Measurements from ENCODE around the gene ARPP21. TPM values are rescaled to one million over a fixed set of nuclear protein-coding genes. Genes with fewer than 3 reads are reported as not detected.

ARPP21 gene
- total RNA-seq, 1 experiment from 2014 or later = 10.2 TPM

GRCh38 chr3:35678643-35679161 lies 39.4 kb downstream of the ARPP21 start:
- Histone ChIP-seq H3K27me3 (no peaks in the 10 kb centered on the region), H3K36me3 (no peaks in the 10 kb centered on the region), H3K4me3 (peak overlapping the region; percentile 58), H3K9me3 (replicated peaks) (no peaks in the 10 kb centered on the region), H3K27ac (peak overlapping the region; percentile 91), H3K4me1 (peaks cover 20% of the 10 kb centered on the region)
- peak; percentile 36 to 66 for DNase-seq

GRCh38 chr3:35679409-35680080 lies 40.2 kb downstream of the ARPP21 start:
- peak overlapping the region; percentile 91 for H3K27ac ChIP-seq

GRCh38 chr3:35680866-35681650 lies 41.7 kb downstream of the ARPP21 start:
- Histone ChIP-seq H3K9me3 (replicated peaks) (no peaks in the 10 kb centered on the region), H3K36me3 (no peaks in the 10 kb centered on the region), H3K4me3 (peak overlapping the region; percentile 58), H3K27ac (peak overlapping the region; percentile 91), H3K27me3 (no peaks in the 10 kb centered on the region), H3K4me1 (peaks cover 20% of the 10 kb centered on the region)
- DNase-seq = peak in 1 of 2 experiments; percentile 39

More at GRCh38 chr3:35679409-35680080, 40.2 kb downstream of the ARPP21 start:
- H3K9me3 ChIP-seq (replicated peaks) = no peaks in the 10 kb centered on the region
- DNase-seq = peak; percentile 19 to 61
- H3K36me3 ChIP-seq = no peaks in the 10 kb centered on the region
- peak overlapping the region; percentile 58 for H3K4me3 ChIP-seq
- H3K27me3 ChIP-seq = no peaks in the 10 kb centered on the region
- peaks cover 20% of the 10 kb centered on the region for H3K4me1 ChIP-seq

- H3K4me1 ChIP-seq = peaks cover 5% of the 10 kb centered on the region; the same call in 1 of the 2 replicates
Observed at GRCh38 chr3:35685153-35685552, 45.8 kb downstream of the ARPP21 start.

GRCh38 chr3:35688826-35689225 lies 49.5 kb downstream of the ARPP21 start:
- Histone ChIP-seq H3K27me3 (no peaks in the 10 kb centered on the region), H3K4me1 (no peaks in the 10 kb centered on the region), H3K4me3 (no peak overlapping the region), H3K27ac (no peak overlapping the region), H3K9me3 (replicated peaks) (no peaks in the 10 kb centered on the region), H3K36me3 (no peaks in the 10 kb centered on the region)
- DNase-seq = no peak

More at GRCh38 chr3:35685153-35685552, 45.8 kb downstream of the ARPP21 start:
- Histone ChIP-seq H3K9me3 (replicated peaks) (no peaks in the 10 kb centered on the region), H3K36me3 (no peaks in the 10 kb centered on the region), H3K27ac (no peak overlapping the region), H3K27me3 (no peaks in the 10 kb centered on the region), H3K4me3 (no peak overlapping the region)
- no peak for DNase-seq

- Histone ChIP-seq H3K27ac (no peak overlapping the region), H3K27me3 (no peaks in the 10 kb centered on the region), H3K4me3 (no peak overlapping the region), H3K36me3 (no peaks in the 10 kb centered on the region), H3K9me3 (replicated peaks) (no peaks in the 10 kb centered on the region), H3K4me1 (no peaks in the 10 kb centered on the region)
- DNase-seq = no peak
Observed at GRCh38 chr3:35690271-35690670, 50.9 kb downstream of the ARPP21 start.

- Histone ChIP-seq H3K36me3 (no peaks in the 10 kb centered on the region), H3K9me3 (replicated peaks) (no peaks in the 10 kb centered on the region), H3K27me3 (no peaks in the 10 kb centered on the region), H3K4me3 (no peak overlapping the region), H3K4me1 (no peaks in the 10 kb centered on the region), H3K27ac (no peak overlapping the region)
- DNase-seq = no peak
Observed at GRCh38 chr3:35705904-35706303, 66.6 kb downstream of the ARPP21 start.

GRCh38 chr3:35707904-35708303 lies 68.6 kb downstream of the ARPP21 start:
- H3K4me3 ChIP-seq = no peak overlapping the region
- no peaks in the 10 kb centered on the region for H3K27me3 ChIP-seq
- H3K4me1 ChIP-seq = no peaks in the 10 kb centered on the region
- no peak overlapping the region for H3K27ac ChIP-seq
- H3K9me3 ChIP-seq (replicated peaks) = no peaks in the 10 kb centered on the region
- H3K36me3 ChIP-seq = no peaks in the 10 kb centered on the region
- DNase-seq = no peak

GRCh38 chr3:35708394-35709271 lies 69.3 kb downstream of the ARPP21 start:
- Histone ChIP-seq H3K9me3 (replicated peaks) (no peaks in the 10 kb centered on the region), H3K4me1 (no peaks in the 10 kb centered on the region), H3K27me3 (no peaks in the 10 kb centered on the region), H3K27ac (no peak overlapping the region), H3K36me3 (no peaks in the 10 kb centered on the region), H3K4me3 (no peak overlapping the region)
- DNase-seq = no peak

GRCh38 chr3:35709691-35710090 lies 70.4 kb downstream of the ARPP21 start:
- Histone ChIP-seq H3K4me3 (no peak overlapping the region), H3K9me3 (replicated peaks) (no peaks in the 10 kb centered on the region), H3K27ac (no peak overlapping the region), H3K36me3 (no peaks in the 10 kb centered on the region), H3K4me1 (no peaks in the 10 kb centered on the region; the same call in 1 of the 2 replicates), H3K27me3 (no peaks in the 10 kb centered on the region)
- no peak for DNase-seq

GRCh38 chr3:35710554-35710953 lies 71.2 kb downstream of the ARPP21 start:
- H3K36me3 ChIP-seq = no peaks in the 10 kb centered on the region
- no peak overlapping the region for H3K4me3 ChIP-seq
- no peaks in the 10 kb centered on the region for H3K9me3 ChIP-seq (replicated peaks)
- no peaks in the 10 kb centered on the region; the same call in 1 of the 2 replicates for H3K4me1 ChIP-seq
- H3K27me3 ChIP-seq = no peaks in the 10 kb centered on the region
- H3K27ac ChIP-seq = no peak overlapping the region
- DNase-seq = no peak

- Histone ChIP-seq H3K4me1 (peaks cover 5% of the 10 kb centered on the region), H3K27ac (no peak overlapping the region), H3K36me3 (0 out of 2 replicates have a peak, but pooled peaks cover 2% of the 10 kb centered on the region), H3K27me3 (no peaks in the 10 kb centered on the region), H3K9me3 (replicated peaks) (no peaks in the 10 kb centered on the region), H3K4me3 (no peak overlapping the region)
- DNase-seq = peak; percentile 2 to 39
Observed at GRCh38 chr3:35718921-35719320, 79.6 kb downstream of the ARPP21 start.

GRCh38 chr3:35721628-35722027 lies 82.3 kb downstream of the ARPP21 start:
- no peak for DNase-seq
- Histone ChIP-seq H3K36me3 (0 out of 2 replicates have a peak, but pooled peaks cover 1% of the 10 kb centered on the region), H3K27ac (no peak overlapping the region), H3K4me1 (peaks cover 14% of the 10 kb centered on the region), H3K27me3 (no peaks in the 10 kb centered on the region), H3K4me3 (no peak overlapping the region), H3K9me3 (replicated peaks) (no peaks in the 10 kb centered on the region)

- Histone ChIP-seq H3K27me3 (no peaks in the 10 kb centered on the region), H3K36me3 (no peaks in the 10 kb centered on the region), H3K9me3 (replicated peaks) (no peaks in the 10 kb centered on the region), H3K27ac (no peak overlapping the region), H3K4me3 (no peak overlapping the region), H3K4me1 (peaks cover 14% of the 10 kb centered on the region)
- DNase-seq = no peak
Observed at GRCh38 chr3:35722902-35723301, 83.6 kb downstream of the ARPP21 start.

All from SJCRH30 (cell line).